Muscle of back (tissue), 11 donors: ENCODE data around the gene KATNBL1. TPM values are rescaled to one million over a fixed set of nuclear protein-coding genes. Genes with fewer than 3 reads are reported as not detected.
"Not testable (repeated sequence)": the region's sequence is repeated elsewhere in the genome, so short reads cannot be mapped to it uniquely, and the experiment has no call there.

ENCODE experiments used
- DNase-seq, 3 donors: peaks; one replicate each; pipeline versions ENCODE4 v3.0.0 to v3.0.0-alpha.2; 2013
- polyA plus RNA-seq, 10 donors: library from polyadenylated mRNA; unstranded; fragments of 120-200 nt; gene quantifications; one replicate each; pipeline ENCODE4 v1.2.1, GENCODE V29; 2013; ENCODE audit not compliant: insufficient read length in 10 of 10

Gene KATNBL1
- polyA plus RNA-seq, 10 donors, result 59.8 to 146 (median 97.4) TPM

- not testable (repeated sequence) for DNase-seq
Measured at GRCh38 chr15:34121786-34122185, 88.1 kb downstream of the KATNBL1 start.

GRCh38 chr15:34120420-34120819 is 89.5 kb downstream of the KATNBL1 start:
- DNase-seq, result not testable (repeated sequence)

- DNase-seq, result no peak
Measured at GRCh38 chr15:34119291-34119690, 90.6 kb downstream of the KATNBL1 start.

GRCh38 chr15:34116620-34117019 is 93.3 kb downstream of the KATNBL1 start:
- DNase-seq, result peak in 2 of 3 donors; percentile 12 to 34

- no peak for DNase-seq
Measured at GRCh38 chr15:34114739-34115138, 95.2 kb downstream of the KATNBL1 start.

- no peak for DNase-seq
Measured at GRCh38 chr15:34114215-34114614, 95.7 kb downstream of the KATNBL1 start.

GRCh38 chr15:34111488-34111887 is 98.4 kb downstream of the KATNBL1 start:
- no peak for DNase-seq

GRCh38 chr15:34109797-34110663 is 99.9 kb downstream of the KATNBL1 start:
- DNase-seq, result peak in 2 of 3 donors; percentile 38 to 47

- no peak for DNase-seq
Measured at GRCh38 chr15:34107315-34107714, 102.6 kb downstream of the KATNBL1 start.

GRCh38 chr15:34106423-34106822 is 103.5 kb downstream of the KATNBL1 start:
- no peak for DNase-seq

GRCh38 chr15:34102175-34102925 is 107.5 kb downstream of the KATNBL1 start:
- no peak for DNase-seq

- peak; percentile 99 to 100 (median 99) for DNase-seq
Measured at GRCh38 chr15:34101366-34102174, 108.3 kb downstream of the KATNBL1 start, which contains the start of the genes EMC7 and PGBD4. TSS of gene EMC7 (minus strand) at chr15:34101862. CDS start at chr15:34101839, 23 bp downstream. TSS of gene PGBD4 (plus strand) at chr15:34102083. CDS start at chr15:34102532, 449 bp downstream.

- DNase-seq, result no peak
Measured at GRCh38 chr15:34099914-34100313, 110.0 kb downstream of the KATNBL1 start.

Other genes with a start within 250 kb of the KATNBL1 start
- gene CHRM5, start 241.6 kb downstream of the KATNBL1 start, polyA plus RNA-seq, result under 1 TPM in 9 of 10 donors, not detected in 1; 0.03 to 0.25 (median 0.11) TPM
- 10 to 100 TPM; 16.8 to 28.2 (median 21.7) TPM for gene AVEN, start 170.9 kb downstream of the KATNBL1 start, polyA plus RNA-seq
- 10 to 100 TPM; 43.8 to 55.4 (median 53.3) TPM for gene EMC7, start 108.2 kb downstream of the KATNBL1 start, polyA plus RNA-seq
- 1 to 10 TPM; 1.3 to 2.3 (median 1.5) TPM for gene PGBD4, start 108.0 kb downstream of the KATNBL1 start, polyA plus RNA-seq
- gene EMC4, start 14.9 kb upstream of the KATNBL1 start, polyA plus RNA-seq, result 10 to 100 TPM; 70.8 to 86.8 (median 79.4) TPM
- gene SLC12A6, start 127.7 kb upstream of the KATNBL1 start, polyA plus RNA-seq, result 10 to 100 TPM; 11.8 to 25.1 (median 17.8) TPM
- gene NOP10, start 133.0 kb upstream of the KATNBL1 start, polyA plus RNA-seq, result 100 to 1,000 TPM in 6 of 10 donors, 10 to 100 TPM in 4; 85.2 to 113 (median 101) TPM
- under 1 TPM in 3 of 10 donors, not detected in 7; 0.03 to 0.07 (median 0.05) TPM for gene NUTM1, start 133.2 kb upstream of the KATNBL1 start, polyA plus RNA-seq
- 10 to 100 TPM; 25.2 to 43.3 (median 29.4) TPM for gene LPCAT4, start 157.1 kb upstream of the KATNBL1 start, polyA plus RNA-seq
- gene GOLGA8A, start 227.7 kb upstream of the KATNBL1 start, polyA plus RNA-seq, result 100 to 1,000 TPM in 1 of 10 donors, 10 to 100 TPM in 9; 19.4 to 113 (median 51.8) TPM